K562 (cell line): ENCODE data around the gene PLEKHA5. TPM values are rescaled to one million over a fixed set of nuclear protein-coding genes. Genes with fewer than 3 reads are reported as not detected.

Experiments used
- AFF1 ChIP-seq, 2 experiments: fragments of 450-650 bp; IDR thresholded peaks; 2 replicates each; pipeline ENCODE4 v1.6.1; 2018; ENCODE audit warnings: mild to moderate bottlenecking in 2 of 2, low read depth in 1 of 2; ENCODE audit not compliant: partially characterized antibody in 2 of 2
- BHLHE40 ChIP-seq: IDR thresholded peaks from 2 replicates; pipeline ENCODE4 v1.6.1; 2011; ENCODE audit warnings: low read length, improper control_type of control experiment
- C11orf30 ChIP-seq: fragments of 450-650 bp; IDR thresholded peaks from 2 replicates; pipeline ENCODE4 v1.6.1; 2016; ENCODE audit warnings: low read depth, mild to moderate bottlenecking
- NCOA2 ChIP-seq, 2 experiments: fragments of 450-650 bp; IDR thresholded peaks; 2 replicates each; pipeline ENCODE4 v1.6.1; 2018; ENCODE audit warnings: mild to moderate bottlenecking in 2 of 2, moderate library complexity in 1 of 2; ENCODE audit not compliant: partially characterized antibody in 2 of 2
- STAG1 ChIP-seq: sonication (generic); formaldehyde crosslinking; IDR thresholded peaks from 2 replicates; pipeline ENCODE4 v1.5.0; 2020; ENCODE audit warnings: missing genetic modification reagents, borderline replicate concordance
- polyA plus RNA-seq, 8 experiments: library from polyadenylated mRNA; depleted of rRNA in 4 of 8; stranded (reverse) in 5 of 8; unstranded in 3 of 8; fragments of >200 nt; fragmentation: Nextera tagmentation in 2 of 8; fragmentation: Illumina TruSeq in 1 of 8; extraction: Ambion mirVana in 2 of 8; extraction: Trizol in 1 of 8; gene quantifications; 2 replicates each; pipeline versions ENCODE4 v1.2.1 to v1.2.3, GENCODE V29; 2011 to 2014; ENCODE audit warnings: inconsistent platforms in 1 of 8, missing spikeins in 1 of 8
- total RNA-seq, 7 experiments: library from RNA; depleted of rRNA in 6 of 7; stranded (reverse); fragments of >200 nt in 6 of 7; fragmentation: Illumina TruSeq in 2 of 7; extraction: Trizol in 2 of 7; gene quantifications; 2 replicates each; pipeline versions ENCODE4 v1.2.1 to v1.2.3, GENCODE V29; 2011 to 2021; ENCODE audit warnings: low replicate concordance in 1 of 7

PLEKHA5 gene
- total and polyA plus RNA-seq, 9 of the 15 experiments (the other 6 are each of a cell fraction or from before 2014, with no cell fraction given) = 7.2 to 26.2 (median 17.4) TPM

DNA sequence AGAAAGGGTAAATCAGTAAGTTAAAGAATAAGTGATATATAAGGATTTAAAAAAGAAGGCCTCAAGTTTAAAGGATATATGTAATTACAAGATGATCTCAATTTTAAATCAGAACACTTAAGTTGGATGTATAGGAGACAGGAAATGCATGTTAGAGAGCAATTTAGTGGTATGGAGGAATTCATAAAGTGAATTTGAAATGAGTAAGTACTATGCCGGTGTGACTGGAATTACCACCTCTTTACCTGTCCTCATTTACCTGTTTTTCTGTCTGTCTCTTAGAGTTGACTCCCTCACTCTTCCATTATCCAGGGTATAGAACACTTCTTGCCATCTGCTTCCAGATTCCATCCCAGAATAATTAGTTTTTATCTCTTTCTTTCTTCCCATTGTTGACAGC lies 73.5 kb downstream of the PLEKHA5 start (continued):
- TF ChIP-seq BHLHE40 (no peak), C11orf30 (no peak), STAG1 (no peak), AFF1 (IDR thresholded peaks at IDR 0.05; ENCODE audit: low read depth in 1 of 2, partially characterized antibody in 2 of 2) (no peak), NCOA2 (IDR thresholded peaks at IDR 0.05; ENCODE audit: partially characterized antibody in 2 of 2) (no peak)
